ENCODE results near the gene CLPTM1.

Gene CLPTM1

GRCh38 chr19:44954649-44955504 lies at the start of gene CLPTM1:
TSS of gene CLPTM1 (plus strand) at chr19:44955380. CDS start at chr19:44955396, 16 bp downstream.
- H3K27ac ChIP-seq = peak within 1 kb of the TSS; percentile 54
- H3K9ac ChIP-seq = peak within 1 kb of the TSS; percentile 76
- no peaks in the 10 kb centered on the region; the same call in 1 of the 2 replicates for H4K20me1 ChIP-seq (ENCODE audit: insufficient read depth)
- H3K4me1 ChIP-seq (ENCODE audit: low read depth, poor library complexity, severe bottlenecking) = peaks cover 35% of the 10 kb centered on the region
- peak within 1 kb of the TSS; percentile 83 for H2AFZ ChIP-seq (ENCODE audit: low read depth)
- H3K27me3 ChIP-seq (ENCODE audit: insufficient read depth, low read depth) = no peaks in the 10 kb centered on the region
- H3K4me3 ChIP-seq (IDR thresholded peaks at IDR 0.05; ENCODE audit: insufficient read depth, low read depth, low read length) = no peak within 1 kb of the TSS
- H3K79me2 ChIP-seq (ENCODE audit: insufficient read depth, low read depth) = peaks cover 46% of the 10 kb centered on the region
- H3K36me3 ChIP-seq (ENCODE audit: insufficient read depth) = no peaks in the 10 kb centered on the region
- TF ChIP-seq CTCF (conservative IDR thresholded peaks at IDR 0.05; ENCODE audit: low read depth, low read length) = no peak
- H3K4me2 ChIP-seq = peak within 1 kb of the TSS; percentile 94

- no peak within 1 kb of the TSS; the same call in 1 of the 2 replicates for H3K4me2 ChIP-seq
- no peak within 1 kb of the TSS for H3K27ac ChIP-seq
- no peak within 1 kb of the TSS for H3K4me3 ChIP-seq (IDR thresholded peaks at IDR 0.05; ENCODE audit: insufficient read depth, low read depth, low read length)
Observed at GRCh38 chr19:44905437-44906160, 49.6 kb upstream of the CLPTM1 start, which contains the start of gene APOE. TSS of gene APOE (plus strand) at chr19:44905796. CDS start at chr19:44906625, 829 bp downstream.

GRCh38 chr19:44907613-44908012 lies 47.6 kb upstream of the CLPTM1 start:
- H3K27me3 ChIP-seq (ENCODE audit: insufficient read depth, low read depth) = peaks cover 13% of the 10 kb centered on the region; the same call in 1 of the 2 replicates
- H3K4me1 ChIP-seq (ENCODE audit: low read depth, poor library complexity, severe bottlenecking) = peaks cover 30% of the 10 kb centered on the region
- H3K4me2 ChIP-seq = no peak overlapping the region
- H4K20me1 ChIP-seq (ENCODE audit: insufficient read depth) = no peaks in the 10 kb centered on the region
- no peak overlapping the region for H3K9ac ChIP-seq
- no peak overlapping the region for H3K4me3 ChIP-seq (IDR thresholded peaks at IDR 0.05; ENCODE audit: insufficient read depth, low read depth, low read length)
- no peak overlapping the region for H3K27ac ChIP-seq
- no peaks in the 10 kb centered on the region for H3K36me3 ChIP-seq (ENCODE audit: insufficient read depth)
- TF ChIP-seq CTCF (conservative IDR thresholded peaks at IDR 0.05; ENCODE audit: low read depth, low read length) = no peak
- H2AFZ ChIP-seq (ENCODE audit: low read depth) = no peak overlapping the region
- H3K79me2 ChIP-seq (ENCODE audit: insufficient read depth, low read depth) = no peaks in the 10 kb centered on the region

More at GRCh38 chr19:44905437-44906160, 49.6 kb upstream of the CLPTM1 start, which contains the start of gene APOE:
- peaks cover 26% of the 10 kb centered on the region for H3K4me1 ChIP-seq (ENCODE audit: low read depth, poor library complexity, severe bottlenecking)
- H3K79me2 ChIP-seq (ENCODE audit: insufficient read depth, low read depth) = no peaks in the 10 kb centered on the region
- peaks cover 7% of the 10 kb centered on the region; the same call in 1 of the 2 replicates for H3K36me3 ChIP-seq (ENCODE audit: insufficient read depth)
- TF ChIP-seq CTCF (conservative IDR thresholded peaks at IDR 0.05; ENCODE audit: low read depth, low read length) = no peak
- no peaks in the 10 kb centered on the region for H4K20me1 ChIP-seq (ENCODE audit: insufficient read depth)
- H3K27me3 ChIP-seq (ENCODE audit: insufficient read depth, low read depth) = peaks cover 13% of the 10 kb centered on the region; the same call in 1 of the 2 replicates
- H3K9ac ChIP-seq = no peak within 1 kb of the TSS
- H2AFZ ChIP-seq (ENCODE audit: low read depth) = no peak within 1 kb of the TSS; the same call in 1 of the 2 replicates

GRCh38 chr19:44908074-44908835 lies 46.9 kb upstream of the CLPTM1 start:
- no peak overlapping the region for H3K9ac ChIP-seq
- TF ChIP-seq CTCF (conservative IDR thresholded peaks at IDR 0.05; ENCODE audit: low read depth, low read length) = no peak
- H3K4me3 ChIP-seq (IDR thresholded peaks at IDR 0.05; ENCODE audit: insufficient read depth, low read depth, low read length) = no peak overlapping the region
- no peaks in the 10 kb centered on the region for H3K36me3 ChIP-seq (ENCODE audit: insufficient read depth)
- H3K79me2 ChIP-seq (ENCODE audit: insufficient read depth, low read depth) = no peaks in the 10 kb centered on the region
- H2AFZ ChIP-seq (ENCODE audit: low read depth) = no peak overlapping the region
- no peak overlapping the region for H3K27ac ChIP-seq
- H3K4me2 ChIP-seq = no peak overlapping the region
- H4K20me1 ChIP-seq (ENCODE audit: insufficient read depth) = no peaks in the 10 kb centered on the region
- peaks cover 30% of the 10 kb centered on the region for H3K4me1 ChIP-seq (ENCODE audit: low read depth, poor library complexity, severe bottlenecking)
- peaks cover 13% of the 10 kb centered on the region; the same call in 1 of the 2 replicates for H3K27me3 ChIP-seq (ENCODE audit: insufficient read depth, low read depth)

Data from KMS-11 (cell line).